RKO (cell line): Measurements from ENCODE around the gene EIF4G3.
"Not testable (repeated sequence)": the region's sequence is repeated elsewhere in the genome, so short reads cannot be mapped to it uniquely, and the experiment has no call there.

ENCODE experiments used
- DNase-seq: peaks from one replicate; pipeline ENCODE4 v3.0.0-alpha.2; 2016; ENCODE audit warnings: low spot score

EIF4G3 gene

GRCh38 chr1:20935717-20936116, 241.0 kb downstream of the EIF4G3 start:
- DNase-seq: no peak

- no peak for DNase-seq
Measured at GRCh38 chr1:20932437-20932977, 244.2 kb downstream of the EIF4G3 start.

GRCh38 chr1:20931930-20932436, 244.7 kb downstream of the EIF4G3 start:
- DNase-seq: no peak

GRCh38 chr1:20930427-20930826, 246.3 kb downstream of the EIF4G3 start:
- no peak for DNase-seq

GRCh38 chr1:20928146-20928545, 248.6 kb downstream of the EIF4G3 start:
- no peak for DNase-seq

- DNase-seq: no peak
Measured at GRCh38 chr1:20921285-20921684, 255.4 kb downstream of the EIF4G3 start.

- DNase-seq: no peak
Measured at GRCh38 chr1:20913242-20913641, 263.5 kb downstream of the EIF4G3 start.

GRCh38 chr1:20907526-20907925, 269.2 kb downstream of the EIF4G3 start:
- DNase-seq: not testable (repeated sequence)

GRCh38 chr1:20903437-20903836, 273.3 kb downstream of the EIF4G3 start:
- DNase-seq: peak; percentile 20

- no peak for DNase-seq
Measured at GRCh38 chr1:20900056-20900455, 276.6 kb downstream of the EIF4G3 start.

- no peak for DNase-seq
Measured at GRCh38 chr1:20899154-20899972, 277.3 kb downstream of the EIF4G3 start.

- no peak for DNase-seq
Measured at GRCh38 chr1:20896826-20897225, 279.9 kb downstream of the EIF4G3 start.

- DNase-seq: no peak
Measured at GRCh38 chr1:20893931-20894330, 282.8 kb downstream of the EIF4G3 start.

GRCh38 chr1:20891091-20891490, 285.6 kb downstream of the EIF4G3 start:
- DNase-seq: no peak

- no peak for DNase-seq
Measured at GRCh38 chr1:20887246-20887645, 289.5 kb downstream of the EIF4G3 start.

GRCh38 chr1:20885121-20885520, 291.6 kb downstream of the EIF4G3 start:
- no peak for DNase-seq

GRCh38 chr1:20884513-20884912, 292.2 kb downstream of the EIF4G3 start:
- no peak for DNase-seq

GRCh38 chr1:20883766-20884165, 292.9 kb downstream of the EIF4G3 start:
- no peak for DNase-seq

- no peak for DNase-seq
Measured at GRCh38 chr1:20882837-20883236, 293.9 kb downstream of the EIF4G3 start.

- DNase-seq: no peak
Measured at GRCh38 chr1:20878799-20879198, 297.9 kb downstream of the EIF4G3 start.

- no peak for DNase-seq
Measured at GRCh38 chr1:20875198-20875973, 301.3 kb downstream of the EIF4G3 start.

GRCh38 chr1:20873311-20873710, 303.4 kb downstream of the EIF4G3 start:
- DNase-seq: no peak

- DNase-seq: no peak
Measured at GRCh38 chr1:20871419-20871818, 305.3 kb downstream of the EIF4G3 start.
